Osteocyte (in vitro differentiated cells): Measurements from ENCODE around the gene MAGEA2B. TPM values are rescaled to one million over a fixed set of nuclear protein-coding genes. Genes with fewer than 3 reads are reported as not detected.
"Not testable (repeated sequence)": the region's sequence is repeated elsewhere in the genome, so short reads cannot be mapped to it uniquely, and the experiment has no call there.

Experiments
- DNase-seq: peaks from one replicate; pipeline ENCODE4 v3.0.0; 2021; ENCODE audit warnings: mixed read lengths; ENCODE audit not compliant: unreplicated experiment; ENCODE audit errors: extremely low spot score
- H3K27ac Mint-ChIP-seq: one replicate; pipeline ENCODE4 v1.8.0; 2021; ENCODE audit warnings: mild to moderate bottlenecking, mixed read lengths; ENCODE audit not compliant: unreplicated experiment
- H3K27me3 Mint-ChIP-seq: one replicate; pipeline ENCODE4 v1.8.0; 2021; ENCODE audit warnings: mixed read lengths; ENCODE audit not compliant: unreplicated experiment
- H3K36me3 Mint-ChIP-seq: one replicate; pipeline ENCODE4 v1.8.0; 2021; ENCODE audit warnings: mixed read lengths; ENCODE audit not compliant: unreplicated experiment
- H3K4me1 Mint-ChIP-seq: one replicate; pipeline ENCODE4 v1.8.0; 2021; ENCODE audit warnings: mixed read lengths; ENCODE audit not compliant: unreplicated experiment
- H3K4me3 Mint-ChIP-seq: one replicate; pipeline ENCODE4 v1.8.0; 2021; ENCODE audit warnings: mild to moderate bottlenecking, moderate library complexity, mixed read lengths; ENCODE audit not compliant: unreplicated experiment
- H3K9me3 Mint-ChIP-seq: one replicate; pipeline ENCODE4 v1.8.0; 2021; ENCODE audit warnings: mixed read lengths; ENCODE audit not compliant: unreplicated experiment
- total RNA-seq: library from RNA; stranded (reverse); gene quantifications from 2 replicates; pipeline ENCODE4 v1.2.1, GENCODE V29; 2021
- TF ChIP-seq, protein P1 (sequence below): fragments of 200-600 bp; sonication (generic); IDR thresholded peaks from 2 replicates; pipeline ENCODE4 v1.5.0; 2021; ENCODE audit warnings: antibody characterized with exemption, mild to moderate bottlenecking, moderate library complexity

Gene MAGEA2B
- total RNA-seq, 1 donor from 2014 or later, result not detected

DNA sequence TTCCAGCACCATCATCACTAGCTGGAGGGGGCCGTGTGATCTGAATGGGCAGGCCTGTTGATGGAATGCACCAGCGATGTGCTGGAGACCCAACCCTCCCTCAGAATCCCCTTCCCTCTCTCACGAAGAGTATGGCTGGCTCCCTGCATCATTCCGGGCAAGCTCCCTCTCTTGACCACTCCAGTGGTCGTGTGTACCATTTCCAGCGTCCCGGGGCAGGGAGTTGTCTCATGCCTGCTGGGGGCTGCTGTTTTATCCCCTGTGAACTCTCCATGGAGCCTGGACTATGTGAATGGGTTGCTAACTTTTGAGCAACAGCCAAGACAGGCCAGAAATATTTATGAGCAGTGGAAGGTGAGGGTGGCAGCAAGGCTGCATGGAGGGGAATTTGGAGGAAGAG is 11.0 kb downstream of the MAGEA2B start:
- Mint-ChIP-seq H3K36me3 (no peaks in the 10 kb centered on the region), H3K4me3 (no peak overlapping the region), H3K27me3 (no peaks in the 10 kb centered on the region), H3K9me3 (peaks cover 16% of the 10 kb centered on the region), H3K4me1 (no peaks in the 10 kb centered on the region), H3K27ac (no peak overlapping the region)
- TF ChIP-seq, protein P1, sequence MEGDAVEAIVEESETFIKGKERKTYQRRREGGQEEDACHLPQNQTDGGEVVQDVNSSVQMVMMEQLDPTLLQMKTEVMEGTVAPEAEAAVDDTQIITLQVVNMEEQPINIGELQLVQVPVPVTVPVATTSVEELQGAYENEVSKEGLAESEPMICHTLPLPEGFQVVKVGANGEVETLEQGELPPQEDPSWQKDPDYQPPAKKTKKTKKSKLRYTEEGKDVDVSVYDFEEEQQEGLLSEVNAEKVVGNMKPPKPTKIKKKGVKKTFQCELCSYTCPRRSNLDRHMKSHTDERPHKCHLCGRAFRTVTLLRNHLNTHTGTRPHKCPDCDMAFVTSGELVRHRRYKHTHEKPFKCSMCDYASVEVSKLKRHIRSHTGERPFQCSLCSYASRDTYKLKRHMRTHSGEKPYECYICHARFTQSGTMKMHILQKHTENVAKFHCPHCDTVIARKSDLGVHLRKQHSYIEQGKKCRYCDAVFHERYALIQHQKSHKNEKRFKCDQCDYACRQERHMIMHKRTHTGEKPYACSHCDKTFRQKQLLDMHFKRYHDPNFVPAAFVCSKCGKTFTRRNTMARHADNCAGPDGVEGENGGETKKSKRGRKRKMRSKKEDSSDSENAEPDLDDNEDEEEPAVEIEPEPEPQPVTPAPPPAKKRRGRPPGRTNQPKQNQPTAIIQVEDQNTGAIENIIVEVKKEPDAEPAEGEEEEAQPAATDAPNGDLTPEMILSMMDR, result no peak
- no peak for DNase-seq

DNA sequence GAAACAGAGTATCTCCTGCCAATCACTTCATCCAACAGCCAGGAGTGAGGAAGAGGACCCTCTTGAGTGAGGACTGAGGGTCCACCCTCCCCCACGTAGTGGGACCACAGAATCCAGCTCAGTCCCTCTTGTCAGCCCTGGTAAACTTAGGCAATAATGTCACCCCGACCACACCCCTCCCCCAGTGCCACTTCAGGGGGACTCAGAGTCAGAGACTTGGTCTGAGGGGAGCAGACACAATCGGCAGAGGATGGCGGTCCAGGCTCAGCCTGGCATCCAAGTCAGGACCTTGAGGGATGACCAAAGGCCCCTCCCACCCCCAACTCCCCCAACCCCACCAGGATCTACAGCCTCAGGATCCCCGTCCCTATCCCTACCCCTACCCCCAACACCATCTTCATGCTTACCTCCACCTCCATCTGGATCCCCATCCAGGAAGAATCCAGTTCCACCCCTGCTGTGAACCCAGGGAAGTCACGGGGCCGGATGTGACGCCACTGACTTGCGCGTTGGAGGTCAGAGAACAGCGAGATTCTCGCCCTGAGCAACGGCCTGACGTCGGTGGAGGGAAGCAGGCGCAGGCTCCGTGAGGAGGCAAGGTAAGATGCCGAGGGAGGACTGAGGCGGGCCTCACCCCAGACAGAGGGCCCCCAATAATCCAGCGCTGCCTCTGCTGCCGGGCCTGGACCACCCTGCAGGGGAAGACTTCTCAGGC is 19.0 kb downstream of the MAGEA2B start, which contains the start of the genes CSAG1 and MAGEA12:
CSAG1 (minus strand) TSS at position 461 of the 715 bp plus-strand sequence. CDS start 1,261 bp downstream, outside the sequence.
MAGEA12 (plus strand) TSS at position 497 of the 715 bp plus-strand sequence. CDS start 2,405 bp downstream, outside the sequence.
- H3K36me3 Mint-ChIP-seq, result no peaks in the 10 kb centered on the region
- peaks cover 10% of the 10 kb centered on the region for H3K9me3 Mint-ChIP-seq
- no peaks in the 10 kb centered on the region for H3K4me1 Mint-ChIP-seq
- peak; percentile 67 for DNase-seq
- no peaks in the 10 kb centered on the region for H3K27me3 Mint-ChIP-seq
- H3K4me3 Mint-ChIP-seq, result no peak within 1 kb of the TSS
- TF ChIP-seq, protein P1, result no peak
- no peak within 1 kb of the TSS for H3K27ac Mint-ChIP-seq

DNA sequence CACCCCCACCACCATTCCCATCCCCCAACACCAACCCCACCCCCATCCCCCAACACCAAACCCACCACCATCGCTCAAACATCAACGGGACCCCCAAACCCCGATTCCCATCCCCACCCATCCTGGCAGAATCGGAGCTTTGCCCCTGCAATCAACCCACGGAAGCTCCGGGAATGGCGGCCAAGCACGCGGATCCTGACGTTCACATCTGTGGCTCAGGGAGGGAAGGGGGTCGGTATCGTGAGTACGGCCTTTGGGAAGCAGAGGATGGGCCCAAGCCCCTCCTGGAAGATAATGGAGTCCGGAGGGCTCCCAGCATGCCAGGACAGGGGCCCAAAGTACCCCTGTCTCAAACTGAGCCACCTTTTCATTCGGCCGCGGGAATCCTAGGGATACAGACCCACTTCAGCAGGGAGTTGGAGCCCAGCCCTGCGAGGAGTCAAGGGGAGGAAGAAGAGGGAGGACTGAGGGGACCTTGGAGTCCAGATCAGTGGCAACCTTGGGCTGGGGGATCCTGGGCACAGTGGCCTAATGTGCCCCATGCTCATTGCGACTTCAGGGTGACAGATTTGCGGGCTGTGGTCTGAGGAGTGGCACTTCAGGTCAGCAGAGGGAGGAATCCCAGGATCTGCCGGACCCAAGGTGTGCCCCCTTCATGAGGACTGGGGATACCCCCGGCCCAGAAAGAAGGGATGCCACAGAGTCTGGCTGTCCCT is 19.9 kb downstream of the MAGEA2B start:
- H3K4me3 Mint-ChIP-seq, H3K27me3 Mint-ChIP-seq, H3K27ac Mint-ChIP-seq, H3K36me3 Mint-ChIP-seq, H3K4me1 Mint-ChIP-seq: not testable (repeated sequence)
- DNase-seq, result peak; percentile 75
- peaks cover 10% of the 10 kb centered on the region for H3K9me3 Mint-ChIP-seq

DNA sequence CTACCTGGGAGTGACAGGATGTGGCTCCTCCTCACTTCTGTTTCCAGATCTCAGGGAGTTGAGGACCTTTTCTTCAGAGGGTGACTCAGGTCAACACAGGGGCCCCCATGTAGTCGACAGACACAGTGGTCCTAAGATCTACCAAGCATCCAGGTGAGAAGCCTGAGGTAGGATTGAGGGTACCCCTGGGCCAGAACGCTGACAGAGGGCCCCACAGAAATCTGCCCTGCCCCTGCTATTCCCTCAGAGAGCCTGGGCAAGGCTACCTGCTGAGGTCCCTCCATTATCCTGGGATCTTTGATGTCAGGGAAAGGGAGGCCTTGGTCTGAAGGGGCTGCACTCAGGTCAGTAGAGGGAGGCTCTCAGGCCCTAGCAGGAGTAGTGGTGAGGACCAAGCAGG is 20.7 kb downstream of the MAGEA2B start:
- H3K27me3 Mint-ChIP-seq, result no peaks in the 10 kb centered on the region
- H3K36me3 Mint-ChIP-seq, result no peaks in the 10 kb centered on the region
- no peak overlapping the region for H3K4me3 Mint-ChIP-seq
- H3K4me1 Mint-ChIP-seq, result no peaks in the 10 kb centered on the region
- DNase-seq, result peak; percentile 64
- peaks cover 8% of the 10 kb centered on the region for H3K9me3 Mint-ChIP-seq
- TF ChIP-seq, protein P1, result no peak
- no peak overlapping the region for H3K27ac Mint-ChIP-seq

DNA sequence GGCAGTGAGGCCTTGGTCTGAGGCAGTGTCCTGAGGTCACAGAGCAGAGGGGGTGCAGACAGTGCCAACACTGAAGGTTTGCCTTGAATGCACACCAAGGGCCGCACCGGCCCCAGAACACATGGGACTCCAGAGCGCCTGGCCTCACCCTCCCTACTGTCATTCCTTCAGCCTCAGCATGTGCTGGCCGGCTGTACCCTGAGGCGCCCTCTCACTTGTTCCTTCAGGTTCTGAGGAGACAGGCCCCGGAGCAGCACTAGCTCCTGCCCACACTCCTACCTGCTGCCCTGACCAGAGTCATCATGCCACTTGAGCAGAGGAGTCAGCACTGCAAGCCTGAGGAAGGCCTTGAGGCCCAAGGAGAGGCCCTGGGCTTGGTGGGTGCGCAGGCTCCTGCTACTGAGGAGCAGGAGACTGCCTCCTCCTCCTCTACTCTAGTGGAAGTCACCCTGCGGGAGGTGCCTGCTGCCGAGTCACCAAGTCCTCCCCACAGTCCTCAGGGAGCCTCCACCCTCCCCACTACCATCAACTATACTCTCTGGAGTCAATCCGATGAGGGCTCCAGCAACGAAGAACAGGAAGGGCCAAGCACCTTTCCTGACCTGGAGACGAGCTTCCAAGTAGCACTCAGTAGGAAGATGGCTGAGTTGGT is 21.6 kb downstream of the MAGEA2B start:
- DNase-seq, result peak; percentile 64
- TF ChIP-seq, protein P1, result no peak
- no peaks in the 10 kb centered on the region for H3K4me1 Mint-ChIP-seq
- no peaks in the 10 kb centered on the region for H3K27me3 Mint-ChIP-seq
- H3K4me3 Mint-ChIP-seq, result no peak overlapping the region
- no peak overlapping the region for H3K27ac Mint-ChIP-seq
- peaks cover 3% of the 10 kb centered on the region for H3K9me3 Mint-ChIP-seq
- no peaks in the 10 kb centered on the region for H3K36me3 Mint-ChIP-seq

DNA sequence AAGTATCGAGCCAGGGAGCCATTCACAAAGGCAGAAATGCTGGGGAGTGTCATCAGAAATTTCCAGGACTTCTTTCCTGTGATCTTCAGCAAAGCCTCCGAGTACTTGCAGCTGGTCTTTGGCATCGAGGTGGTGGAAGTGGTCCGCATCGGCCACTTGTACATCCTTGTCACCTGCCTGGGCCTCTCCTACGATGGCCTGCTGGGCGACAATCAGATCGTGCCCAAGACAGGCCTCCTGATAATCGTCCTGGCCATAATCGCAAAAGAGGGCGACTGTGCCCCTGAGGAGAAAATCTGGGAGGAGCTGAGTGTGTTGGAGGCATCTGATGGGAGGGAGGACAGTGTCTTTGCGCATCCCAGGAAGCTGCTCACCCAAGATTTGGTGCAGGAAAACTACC is 22.1 kb downstream of the MAGEA2B start:
- not testable (repeated sequence) for H3K4me1 Mint-ChIP-seq, H3K27ac Mint-ChIP-seq, H3K36me3 Mint-ChIP-seq, H3K9me3 Mint-ChIP-seq, H3K4me3 Mint-ChIP-seq, H3K27me3 Mint-ChIP-seq
- DNase-seq, result peak; percentile 73
